ELR (cell line): ENCODE data around the gene IFRD2.
"Not testable (repeated sequence)": the region's sequence is repeated elsewhere in the genome, so short reads cannot be mapped to it uniquely, and the experiment has no call there.

Experiments used
- DNase-seq: peaks from one replicate; pipeline ENCODE4 v3.0.0-alpha.2; 2015; ENCODE audit warnings: low read depth

Gene IFRD2

GRCh38 chr3:50286322-50287227 is 5.7 kb downstream of the IFRD2 start:
- DNase-seq = no peak

- not testable (repeated sequence) for DNase-seq
These were observed 8.1 kb downstream of the IFRD2 start for GRCh38 chr3:50284121-50284520.

GRCh38 chr3:50279255-50280016 is 12.8 kb downstream of the IFRD2 start:
- DNase-seq = no peak

GRCh38 chr3:50278880-50279224 is 13.4 kb downstream of the IFRD2 start, which contains the start of gene LSMEM2:
Gene LSMEM2 (plus strand): TSS chr3:50279087. CDS start chr3:50279114, 27 bp downstream.
- no peak for DNase-seq

GRCh38 chr3:50278123-50278879 is 13.9 kb downstream of the IFRD2 start:
- DNase-seq = no peak

- no peak for DNase-seq
These were observed 15.5 kb downstream of the IFRD2 start for GRCh38 chr3:50276762-50277101.

- no peak for DNase-seq
These were observed 16.1 kb downstream of the IFRD2 start for GRCh38 chr3:50275996-50276761.

GRCh38 chr3:50275141-50275995 is 16.9 kb downstream of the IFRD2 start:
- no peak for DNase-seq

- peak; percentile 68 for DNase-seq
These were observed 17.7 kb downstream of the IFRD2 start for GRCh38 chr3:50274371-50275104.

- DNase-seq = no peak
These were observed 18.6 kb downstream of the IFRD2 start for GRCh38 chr3:50273689-50274065.

- DNase-seq = peak; percentile 81
These were observed 19.1 kb downstream of the IFRD2 start for GRCh38 chr3:50272911-50273688.

GRCh38 chr3:50272538-50272910 is 19.7 kb downstream of the IFRD2 start:
- not testable (repeated sequence) for DNase-seq

GRCh38 chr3:50271314-50271936 is 20.8 kb downstream of the IFRD2 start:
- no peak for DNase-seq

- peak; percentile 70 for DNase-seq
These were observed 21.6 kb downstream of the IFRD2 start for GRCh38 chr3:50270422-50271224.

- DNase-seq = peak; percentile 80
These were observed 22.2 kb downstream of the IFRD2 start for GRCh38 chr3:50269977-50270413.

GRCh38 chr3:50269460-50269859 is 22.8 kb downstream of the IFRD2 start:
- no peak for DNase-seq

GRCh38 chr3:50268703-50269451 is 23.4 kb downstream of the IFRD2 start, which contains the start of gene SEMA3B:
Gene SEMA3B (plus strand): TSS chr3:50269147. CDS start chr3:50269241, 94 bp downstream.
- DNase-seq = peak; percentile 62
